NCI-H345 treated with DMSO at 0.1 percent for 48 hours (cell line): ENCODE data around the gene EN2.

Experiments used
- DNase-seq: peaks from one replicate; lab custom pipeline; 2025; ENCODE audit not compliant: unreplicated experiment; lab: John Stamatoyannopoulos, UW

EN2 gene

GRCh38 chr7:155507576-155507975 lies 49.6 kb downstream of the EN2 start:
- DNase-seq: no peak

- no peak for DNase-seq
These were observed 50.7 kb downstream of the EN2 start for GRCh38 chr7:155508376-155509358.

DNA sequence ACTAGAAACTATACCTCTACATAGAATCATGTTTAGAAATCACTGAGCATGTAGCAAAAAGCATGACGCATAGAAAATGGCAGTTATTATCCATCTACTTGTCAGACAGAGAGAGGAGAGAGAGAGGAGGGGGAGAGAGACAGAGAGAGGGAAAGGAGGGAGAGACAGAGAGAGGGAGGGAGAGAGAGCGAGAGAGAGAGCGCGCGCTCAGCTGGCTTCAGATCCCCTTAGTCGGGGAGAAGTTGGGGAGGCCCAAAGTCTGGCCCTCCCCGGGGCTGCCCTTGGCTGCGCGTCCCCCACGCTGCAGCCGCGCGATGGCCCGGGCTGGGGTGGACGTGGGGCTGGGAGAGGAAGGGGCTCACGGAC lies 51.4 kb downstream of the EN2 start:
- no peak for DNase-seq

- DNase-seq: no peak
These were observed 52.0 kb downstream of the EN2 start for GRCh38 chr7:155509725-155510551.

- no peak for DNase-seq
These were observed 53.2 kb downstream of the EN2 start for GRCh38 chr7:155510975-155511701.

DNA sequence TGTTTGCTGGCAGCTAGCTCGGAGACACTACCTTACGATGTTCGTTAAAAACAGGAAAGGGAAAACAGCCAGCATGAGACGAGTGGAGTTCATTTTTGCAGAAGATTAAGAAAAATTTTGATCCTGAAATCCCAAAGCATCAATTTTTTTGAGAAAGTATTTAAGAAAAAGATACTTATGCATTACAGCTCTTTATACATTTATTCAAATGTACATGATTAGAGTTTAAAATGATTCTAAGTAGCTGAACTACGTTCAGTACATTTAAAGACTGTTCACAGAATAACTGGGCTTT lies 53.7 kb downstream of the EN2 start:
- DNase-seq: no peak

- DNase-seq: no peak
These were observed 54.4 kb downstream of the EN2 start for GRCh38 chr7:155512246-155512887.

GRCh38 chr7:155513543-155514285 lies 55.8 kb downstream of the EN2 start:
- no peak for DNase-seq

GRCh38 chr7:155514296-155514695 lies 56.4 kb downstream of the EN2 start:
- DNase-seq: no peak
